HG03175 (cell line): ENCODE results near the gene RPH3AL.

Source experiments
- ATAC-seq: cut with Tn5 transposase; IDR thresholded peaks from one replicate; pipeline ENCODE4 v1.9.1; 2021; ENCODE audit warnings: mild to moderate bottlenecking, moderate library complexity; ENCODE audit not compliant: unreplicated experiment

RPH3AL gene

DNA sequence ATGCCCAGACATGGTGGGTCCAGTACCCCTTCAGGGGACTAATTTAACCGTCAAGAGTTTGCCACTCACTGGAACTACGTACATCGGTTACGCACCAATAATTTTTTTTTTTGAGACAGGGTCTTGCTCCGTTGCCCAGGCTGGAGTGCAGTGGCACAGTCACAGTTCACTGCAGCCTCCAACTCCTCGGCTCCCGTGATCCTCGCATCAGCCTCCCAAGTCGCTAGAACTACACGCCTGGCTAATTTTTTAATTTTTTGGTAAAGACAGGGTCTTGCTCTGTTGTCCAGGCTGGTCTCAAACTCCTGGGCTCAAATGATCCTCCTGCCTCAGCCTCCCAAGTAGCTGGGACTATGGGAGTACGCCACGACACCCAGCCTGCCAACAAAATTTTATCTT, 15.6 kb downstream of the RPH3AL start:
- no peak for ATAC-seq

DNA sequence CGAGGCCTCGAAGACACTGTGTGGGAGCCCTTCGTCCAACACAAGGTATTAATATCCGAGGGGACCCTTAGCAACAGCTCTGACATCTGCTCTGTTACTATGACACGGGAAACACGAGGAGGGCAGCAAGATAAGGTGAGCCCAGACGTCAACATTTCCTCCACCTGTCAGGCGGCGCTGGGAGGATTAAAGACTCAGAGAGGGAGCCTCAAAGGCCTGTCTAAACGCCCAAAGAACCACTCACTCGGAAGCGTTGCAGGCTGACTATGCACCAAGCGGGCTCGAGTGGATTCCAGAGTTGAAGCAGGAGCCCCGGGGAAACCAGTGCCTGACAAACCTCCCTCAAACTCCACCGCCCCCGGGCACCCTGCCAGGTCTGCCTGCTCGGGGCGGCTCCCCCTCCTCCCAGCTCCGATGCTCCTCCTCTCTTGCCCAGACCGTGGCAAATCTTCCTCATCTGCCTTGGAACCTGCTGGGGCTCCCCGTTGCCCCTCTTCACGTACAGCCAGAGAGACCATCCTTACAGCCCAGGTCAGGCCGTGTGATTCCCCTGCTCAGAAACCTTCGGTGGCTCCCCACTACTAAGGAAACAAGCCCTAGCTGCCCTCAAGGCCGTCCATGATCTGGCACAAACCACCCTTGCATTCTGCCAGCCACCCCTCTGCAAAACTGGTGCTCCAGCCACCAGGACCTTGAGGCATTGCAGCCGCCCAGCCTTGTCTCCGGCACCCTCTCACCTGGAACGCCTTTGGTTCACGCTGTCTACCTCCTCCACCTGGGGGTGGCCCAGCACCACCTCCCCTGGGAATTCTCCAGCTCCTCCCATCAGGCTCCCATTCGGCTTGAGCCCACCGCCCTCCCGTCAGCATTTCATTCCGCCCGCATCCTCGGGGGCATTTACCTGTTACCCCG, 16.2 kb downstream of the RPH3AL start:
- no peak for ATAC-seq

GRCh38 chr17:335691-336090, 16.9 kb downstream of the RPH3AL start:
- ATAC-seq: no peak

GRCh38 chr17:334974-335481, 17.6 kb downstream of the RPH3AL start:
- no peak for ATAC-seq

- ATAC-seq: no peak
Measured at GRCh38 chr17:333626-334396, 18.8 kb downstream of the RPH3AL start.

GRCh38 chr17:332558-333322, 19.9 kb downstream of the RPH3AL start:
- no peak for ATAC-seq

DNA sequence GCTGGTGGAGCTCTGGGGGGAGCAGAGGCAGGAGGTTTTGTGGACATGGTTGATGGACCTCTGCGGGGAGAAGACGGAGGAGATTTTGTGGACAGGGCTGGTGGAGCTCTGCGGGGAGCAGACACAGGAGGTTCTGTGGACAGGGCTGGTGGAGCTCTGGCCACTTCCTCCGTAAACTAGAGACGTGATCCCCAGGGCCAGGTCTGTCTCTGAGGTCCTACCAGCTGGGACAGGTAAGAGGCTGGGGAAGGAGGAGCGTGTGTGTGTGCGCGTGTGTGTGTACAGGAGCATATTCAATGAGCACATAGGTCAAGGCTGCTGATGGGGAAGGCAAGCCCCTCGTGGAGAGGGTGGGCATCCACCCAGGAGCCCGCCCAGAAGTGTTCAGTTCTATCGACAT, 20.6 kb downstream of the RPH3AL start:
- ATAC-seq: no peak

- no peak for ATAC-seq
Measured at GRCh38 chr17:330993-331701, 21.5 kb downstream of the RPH3AL start.

DNA sequence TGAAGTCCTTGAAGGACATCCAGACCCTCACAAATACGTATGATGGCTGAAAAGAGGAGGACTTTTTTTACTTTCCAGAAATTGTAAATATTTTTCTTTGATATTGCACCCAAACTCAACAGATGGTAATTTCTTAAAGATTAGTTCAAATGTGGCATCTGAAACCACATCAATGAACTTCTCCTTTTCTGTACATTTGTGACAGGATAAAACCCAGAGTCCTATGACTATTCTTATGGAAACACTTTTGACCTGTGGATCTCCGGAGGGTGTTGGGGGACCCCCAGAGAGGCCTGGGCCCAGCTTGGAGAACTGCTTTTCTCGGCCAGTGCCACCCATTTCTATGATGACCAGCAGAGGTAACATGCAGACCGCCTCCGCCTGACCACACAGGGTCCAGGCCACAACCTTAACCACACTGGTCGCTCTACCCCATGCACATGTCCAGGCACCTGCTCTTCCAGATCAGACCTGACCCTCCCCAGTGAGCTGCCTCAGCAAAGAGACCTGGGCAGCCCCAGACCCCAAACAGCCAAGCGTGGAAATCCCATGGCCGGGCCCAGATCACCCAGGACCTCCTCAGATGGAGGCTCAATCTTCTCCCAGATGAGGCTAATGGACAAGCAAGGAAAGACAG, 22.7 kb downstream of the RPH3AL start:
- no peak for ATAC-seq

- ATAC-seq: no peak
Measured at GRCh38 chr17:327971-328370, 24.6 kb downstream of the RPH3AL start.

GRCh38 chr17:327296-327695, 25.3 kb downstream of the RPH3AL start:
- no peak for ATAC-seq

DNA sequence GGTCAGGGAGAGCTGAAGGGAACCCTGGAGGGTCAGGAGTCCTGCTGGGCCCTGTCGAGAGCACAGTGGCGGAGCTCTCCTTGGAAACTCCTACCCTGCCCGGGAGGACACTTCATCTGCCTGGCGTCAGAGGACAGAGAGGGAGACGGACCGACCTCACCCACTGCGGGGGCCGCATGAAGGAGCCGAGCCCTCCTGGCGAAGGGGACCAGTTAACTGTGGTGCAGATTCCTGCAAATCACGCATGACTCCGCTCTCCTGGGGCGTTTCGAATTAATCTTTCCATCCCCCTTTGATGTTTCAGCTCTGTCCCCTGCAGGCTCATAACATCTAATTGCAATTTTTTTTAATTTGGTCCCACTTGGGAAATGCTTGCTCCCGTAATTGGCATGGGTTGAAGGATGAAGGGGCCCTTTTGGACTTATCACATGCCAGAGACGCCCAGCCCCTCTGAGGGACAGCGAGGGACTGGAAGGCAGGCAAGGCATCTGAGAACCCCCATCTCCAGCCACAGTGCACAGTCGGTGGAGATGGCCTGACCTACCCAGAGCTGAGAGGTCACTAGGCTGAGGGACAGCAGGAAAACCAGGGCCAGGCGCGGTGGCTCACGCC, 26.5 kb downstream of the RPH3AL start:
- ATAC-seq: no peak

DNA sequence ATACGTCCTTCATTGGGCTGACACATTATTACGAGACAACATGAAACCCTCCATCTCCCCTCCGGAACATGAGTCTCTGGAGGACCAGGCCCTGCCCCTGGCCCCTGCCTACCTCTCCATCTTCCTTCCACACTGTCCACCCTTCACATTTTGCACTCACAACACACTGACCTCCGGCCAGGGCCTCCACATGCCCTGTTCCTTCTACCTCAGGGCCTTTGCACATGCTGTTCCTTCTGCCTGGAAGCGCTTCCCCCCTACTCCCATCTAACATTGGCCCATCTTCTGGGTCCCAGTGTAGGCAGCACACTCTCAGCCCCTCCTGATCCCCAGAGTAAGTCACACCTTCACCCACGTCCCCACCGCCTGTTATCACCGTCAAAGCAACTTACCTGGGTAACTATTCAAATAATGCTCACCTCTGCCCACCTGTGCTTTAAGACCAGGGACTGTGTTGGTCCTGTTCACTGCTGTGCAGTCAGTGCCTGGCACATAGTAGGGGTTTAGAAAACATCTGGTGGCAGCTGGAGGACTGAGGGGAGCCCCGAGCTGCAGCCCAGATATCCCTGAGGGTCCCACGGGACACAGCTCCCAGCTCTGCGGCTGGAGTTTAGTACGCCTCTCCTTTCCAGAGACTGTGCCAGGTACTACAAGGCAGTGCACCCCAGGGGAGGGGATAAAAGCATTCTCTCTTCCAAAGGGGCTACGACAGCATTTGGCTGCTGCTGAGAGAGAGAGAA, 27.2 kb downstream of the RPH3AL start:
- no peak for ATAC-seq

DNA sequence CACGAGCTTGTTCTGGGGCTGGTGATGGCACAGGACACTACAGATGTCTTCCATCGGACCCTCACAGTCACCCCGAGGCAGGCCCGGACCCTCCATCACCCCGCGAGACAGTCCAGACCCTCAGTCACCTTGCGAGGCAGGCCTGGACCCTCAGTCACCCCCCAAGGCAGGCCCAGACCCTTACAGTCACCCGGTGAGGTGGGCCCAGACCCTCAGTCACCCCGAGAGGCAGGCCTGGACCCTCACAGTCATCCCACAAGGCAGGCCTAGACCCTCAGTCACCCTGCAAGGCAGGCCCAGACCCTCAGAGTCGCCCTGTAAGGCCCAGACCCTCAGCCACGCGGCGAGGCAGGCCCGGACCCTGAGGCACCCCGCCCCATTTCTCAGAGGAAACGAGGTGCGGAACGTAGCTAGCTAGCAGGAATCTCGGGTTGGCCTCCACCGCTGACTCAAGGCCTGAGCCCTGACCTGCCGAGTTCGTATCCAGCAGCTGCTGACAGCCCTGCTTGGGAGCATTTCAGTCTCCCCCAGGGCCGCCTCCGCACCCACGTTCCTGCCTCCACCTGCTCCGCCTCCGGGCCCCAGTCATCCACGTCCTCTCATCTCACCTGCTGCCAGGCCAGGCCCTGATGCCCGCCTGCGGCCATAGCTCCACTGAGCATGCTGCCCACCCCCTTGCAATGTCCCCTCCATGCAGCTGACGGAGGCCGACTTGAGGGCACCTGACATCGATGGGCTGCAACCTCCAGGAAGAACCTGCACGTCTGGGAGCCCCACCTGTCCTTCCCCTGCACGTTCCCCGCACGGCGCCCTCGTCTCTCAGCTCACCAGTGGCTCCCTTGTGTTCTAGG, 28.7 kb downstream of the RPH3AL start:
- ATAC-seq: no peak

DNA sequence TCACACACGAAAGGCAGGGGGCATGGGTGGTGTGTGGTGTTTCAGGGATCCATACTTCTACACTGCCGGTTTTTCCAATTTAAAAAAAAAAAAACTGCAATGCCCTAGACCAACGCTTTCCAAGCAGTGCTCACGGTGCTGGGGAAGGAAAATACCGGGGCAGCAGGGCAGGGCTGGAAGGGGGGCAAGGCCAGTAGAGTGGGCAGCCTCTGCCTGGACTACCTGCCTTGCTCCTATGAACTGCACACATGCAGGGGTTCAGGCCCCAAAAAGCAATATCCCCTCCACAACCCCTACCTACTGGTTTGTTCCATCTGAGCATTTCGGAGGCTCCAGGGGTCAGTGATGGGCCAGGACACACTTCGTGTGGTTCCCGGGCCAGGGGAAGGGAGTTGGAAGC, 29.4 kb downstream of the RPH3AL start:
- ATAC-seq: no peak

DNA sequence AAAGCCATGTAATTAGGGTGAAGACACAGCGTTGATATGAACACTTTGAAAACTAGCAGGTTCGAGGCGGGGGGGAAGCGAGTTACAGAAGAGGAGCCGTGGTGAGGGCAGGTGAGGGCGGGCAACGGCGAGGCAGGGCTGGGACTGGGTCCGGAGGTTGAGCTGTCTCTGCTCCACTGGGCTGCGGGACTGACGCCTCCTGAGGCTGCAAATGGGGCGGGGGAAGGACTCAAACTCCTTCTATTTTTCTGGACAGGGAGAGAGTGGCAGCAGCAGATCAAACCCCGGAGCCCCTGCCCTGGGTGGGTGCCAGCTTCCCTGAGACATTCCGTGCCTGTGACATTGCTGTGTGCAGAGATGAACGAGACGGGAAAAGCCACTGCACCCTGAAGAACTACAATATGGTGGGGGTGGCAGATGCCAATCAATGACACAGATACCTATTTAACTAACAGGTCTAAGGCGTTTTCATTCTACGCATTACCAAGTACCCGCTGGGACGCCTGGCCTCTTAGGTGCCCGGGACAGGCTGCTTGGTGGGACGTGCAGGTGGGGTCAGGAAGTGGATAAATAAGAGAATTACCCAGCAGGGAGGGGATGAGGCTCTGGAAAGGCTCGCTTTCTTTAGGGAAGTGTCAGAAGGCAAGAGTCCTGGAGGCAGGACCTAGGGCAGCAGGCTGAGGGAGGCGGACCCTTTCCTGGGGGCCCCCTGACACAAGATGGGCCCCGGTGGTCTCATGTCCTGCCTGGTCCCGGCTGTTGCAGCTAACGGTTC, 30.4 kb downstream of the RPH3AL start:
- ATAC-seq: no peak

- ATAC-seq: no peak
Measured at GRCh38 chr17:321386-321941, 31.1 kb downstream of the RPH3AL start.
